HG02870 (cell line): Measurements from ENCODE around the gene CAPS.

Experiments used
- ATAC-seq: cut with Tn5 transposase; IDR thresholded peaks from one replicate; pipeline ENCODE4 v1.9.1; 2021; ENCODE audit warnings: mild to moderate bottlenecking, moderate library complexity; ENCODE audit not compliant: unreplicated experiment

CAPS gene

DNA sequence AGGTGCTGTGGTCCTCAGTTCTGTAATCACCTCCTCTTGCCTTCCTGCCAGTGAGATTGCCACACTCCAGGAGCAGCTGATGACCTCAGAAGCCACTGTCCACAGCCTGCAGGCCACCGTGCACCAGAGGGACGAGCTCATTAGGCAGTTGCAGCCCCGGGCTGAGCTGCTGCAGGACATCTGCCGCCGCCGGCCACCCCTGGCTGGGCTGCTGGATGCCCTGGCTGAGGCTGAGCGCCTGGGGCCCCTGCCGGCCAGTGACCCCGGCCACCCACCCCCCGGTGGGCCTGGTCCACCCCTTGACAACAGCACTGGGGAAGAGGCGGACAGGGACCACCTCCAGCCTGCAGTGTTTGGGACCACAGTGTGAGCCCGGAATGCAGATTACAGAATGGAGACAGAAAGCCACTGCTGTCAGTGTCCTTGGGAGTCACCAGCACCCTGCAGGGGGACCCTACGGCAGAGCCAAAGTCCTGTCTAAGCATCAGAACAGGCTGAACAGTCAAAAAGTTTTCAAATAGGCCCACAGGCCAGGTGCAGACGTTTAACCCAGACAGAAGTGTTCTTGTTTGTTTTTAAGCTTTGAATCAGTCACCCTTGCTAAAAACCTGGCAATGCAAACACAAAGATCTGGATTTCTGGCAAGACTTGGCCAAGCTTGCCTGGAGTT, 5.1 kb upstream of the CAPS start:
- ATAC-seq = no peak

DNA sequence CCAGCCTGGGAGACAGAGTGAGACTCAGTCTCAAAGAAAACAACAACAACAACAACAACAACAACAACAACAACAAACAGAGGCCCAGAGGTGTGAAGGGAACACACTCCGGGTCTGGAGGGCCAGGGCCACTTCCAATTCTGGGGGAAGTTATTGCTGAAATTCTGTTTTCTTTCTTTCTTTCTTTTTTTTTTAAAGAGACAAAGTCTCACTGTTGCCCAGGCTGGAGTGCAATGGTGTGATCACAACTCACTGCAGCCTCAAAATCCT, 3.5 kb upstream of the CAPS start:
- ATAC-seq = no peak

DNA sequence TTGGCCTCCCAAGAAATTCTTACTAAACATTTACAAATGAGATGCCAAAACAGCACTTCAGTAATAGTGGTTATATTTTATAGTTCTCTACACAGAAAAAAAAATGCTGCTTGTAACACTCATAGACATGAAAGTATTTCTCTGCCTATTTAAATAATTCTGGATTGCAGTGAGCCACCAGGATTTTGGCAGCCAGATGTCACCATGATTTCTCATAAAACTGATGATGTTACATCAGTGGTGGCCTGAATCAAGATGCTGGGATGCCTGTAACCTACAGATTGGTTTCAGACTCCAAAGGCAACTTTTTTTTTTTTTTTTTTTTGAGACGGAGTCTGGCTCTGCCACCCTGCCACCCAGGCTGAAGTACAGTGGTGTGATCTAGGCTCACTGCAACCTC, 2.7 kb upstream of the CAPS start:
- ATAC-seq = no peak

DNA sequence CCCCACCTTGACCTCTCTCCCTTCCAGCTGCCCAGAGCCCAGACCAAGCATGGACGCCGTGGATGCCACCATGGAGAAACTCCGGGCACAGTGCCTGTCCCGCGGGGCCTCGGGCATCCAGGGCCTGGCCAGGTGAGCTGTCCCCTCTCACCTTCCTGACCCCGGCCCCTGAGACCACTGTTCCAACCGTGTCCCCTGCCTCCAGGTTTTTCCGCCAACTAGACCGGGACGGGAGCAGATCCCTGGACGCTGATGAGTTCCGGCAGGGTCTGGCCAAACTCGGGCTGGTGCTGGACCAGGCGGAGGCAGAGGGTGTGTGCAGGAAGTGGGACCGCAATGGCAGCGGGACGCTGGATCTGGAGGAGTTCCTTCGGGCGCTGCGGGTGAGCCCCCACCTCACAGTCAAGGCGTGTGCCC, 312 bp downstream of the CAPS start:
- ATAC-seq = no peak

DNA sequence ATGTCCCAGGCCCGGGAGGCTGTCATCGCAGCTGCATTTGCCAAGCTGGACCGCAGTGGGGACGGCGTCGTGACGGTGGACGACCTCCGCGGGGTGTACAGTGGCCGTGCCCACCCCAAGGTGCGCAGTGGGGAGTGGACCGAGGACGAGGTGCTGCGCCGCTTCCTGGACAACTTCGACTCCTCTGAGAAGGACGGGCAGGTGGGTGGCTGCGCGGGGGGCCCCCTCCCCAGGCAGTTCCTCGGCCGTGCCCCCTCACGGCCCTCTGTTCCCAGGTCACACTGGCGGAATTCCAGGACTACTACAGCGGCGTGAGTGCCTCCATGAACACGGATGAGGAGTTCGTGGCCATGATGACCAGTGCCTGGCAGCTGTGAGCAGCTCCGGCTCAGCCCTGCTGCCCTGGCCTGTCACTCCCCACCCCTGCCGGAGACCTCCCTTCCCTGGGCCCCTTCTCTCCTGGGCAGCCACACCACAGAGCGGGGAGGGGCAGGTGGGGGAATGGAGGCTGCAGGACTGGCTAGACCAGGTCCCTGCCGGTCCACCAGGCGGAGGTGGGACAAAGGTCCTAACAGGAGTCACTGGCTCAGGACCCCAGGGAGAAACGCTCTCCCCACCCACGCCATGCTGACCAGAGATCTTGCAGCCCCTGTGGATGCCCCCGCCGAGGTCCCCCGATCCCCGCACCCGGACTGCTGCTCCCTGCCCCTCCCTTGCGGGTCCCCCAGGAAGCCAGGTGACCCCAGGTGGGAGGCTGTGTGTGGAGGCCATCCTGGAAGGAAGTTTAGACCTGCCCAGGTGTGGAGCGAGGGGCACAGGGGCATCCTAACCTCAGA, 1.1 kb downstream of the CAPS start:
- ATAC-seq = no peak

GRCh38 chr19:5915782-5916165, 1.7 kb downstream of the CAPS start:
- ATAC-seq = no peak

DNA sequence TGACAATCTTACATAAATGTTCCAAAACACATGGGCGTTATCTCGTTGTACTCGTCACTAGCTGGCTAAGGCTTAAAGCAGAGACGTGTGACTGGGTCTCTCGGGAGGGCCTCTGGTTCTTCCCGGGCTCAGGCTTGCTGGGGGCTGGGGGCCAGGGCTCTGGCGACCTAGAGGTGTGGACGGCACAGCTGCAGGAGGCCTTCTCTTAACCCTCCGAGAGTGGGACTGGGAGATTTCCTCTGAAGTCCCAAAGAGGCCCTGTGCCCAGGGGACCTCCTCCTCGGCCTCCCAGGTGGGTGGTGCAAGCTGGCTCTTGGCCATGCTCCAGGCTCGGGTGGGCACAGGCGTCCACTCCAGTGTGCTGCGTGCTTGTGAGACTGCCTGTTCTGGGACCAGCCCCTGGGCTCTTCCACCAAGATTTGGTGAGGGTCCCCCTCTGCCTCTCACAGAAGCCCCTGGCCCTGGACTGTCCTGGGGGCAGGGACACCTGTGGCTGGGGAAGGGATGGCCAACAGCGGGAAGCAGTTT, 2.2 kb downstream of the CAPS start:
- no peak for ATAC-seq

DNA sequence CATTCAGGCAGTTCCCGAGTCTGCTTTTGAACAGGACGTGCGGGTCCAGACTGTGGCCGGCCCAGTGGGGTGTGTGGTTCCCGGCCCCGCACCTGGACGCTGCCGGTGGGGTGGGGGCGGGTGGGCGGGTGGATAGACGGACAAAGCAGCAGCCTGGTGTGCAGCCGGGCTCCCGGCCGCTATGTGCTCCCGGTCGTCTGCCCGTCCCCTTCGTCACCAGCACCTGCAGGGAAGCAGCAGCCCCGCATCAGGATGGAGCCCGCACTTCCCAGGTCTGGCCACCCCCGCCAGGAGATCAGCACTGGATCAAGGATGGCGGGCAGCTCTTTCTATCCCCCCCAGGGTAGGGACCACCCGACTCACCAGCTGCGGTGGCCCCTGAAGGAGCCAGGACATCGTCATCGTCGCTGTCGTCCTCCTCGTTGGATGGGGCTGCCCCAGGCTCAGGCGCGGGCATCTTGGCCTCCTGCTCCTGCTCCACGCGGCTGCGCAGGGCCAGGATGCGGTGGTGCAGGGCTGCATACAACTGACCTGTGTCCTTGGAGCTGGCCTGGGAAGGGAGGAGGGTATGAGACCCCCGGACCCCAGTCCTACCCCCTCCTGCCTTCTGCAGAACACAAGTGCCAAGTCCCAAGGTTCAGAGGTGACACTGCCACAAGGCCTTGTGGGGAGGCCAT, 3.5 kb downstream of the CAPS start:
- no peak for ATAC-seq

DNA sequence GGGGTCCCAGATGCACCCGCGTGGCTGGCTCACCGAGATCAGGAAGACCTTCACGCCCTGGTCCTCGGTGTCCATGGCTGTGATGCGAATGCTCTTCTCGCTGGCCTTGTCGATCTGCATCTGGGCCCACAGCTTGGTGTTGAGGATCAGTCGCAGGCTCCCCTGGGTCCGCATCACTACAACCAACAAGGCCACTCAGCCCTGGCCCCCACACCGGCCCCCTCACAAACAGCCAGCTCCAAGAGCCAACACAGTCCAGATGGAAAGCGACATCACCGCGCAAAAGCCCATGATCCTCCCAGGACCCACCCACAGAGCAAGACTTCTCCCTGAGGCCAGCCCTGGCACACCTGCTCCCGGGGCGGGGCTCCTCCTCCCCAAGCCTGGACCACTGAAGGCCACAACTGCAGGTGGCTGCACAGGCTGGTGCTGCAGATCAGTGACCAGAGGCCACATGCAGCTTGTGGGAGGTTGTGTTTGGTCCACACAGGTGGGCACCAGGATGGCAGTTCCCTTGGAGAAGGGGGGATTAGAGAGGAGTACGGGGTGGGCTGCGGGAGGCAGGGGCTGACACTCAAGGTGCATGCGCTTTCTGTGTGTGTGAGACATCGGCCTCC, 4.5 kb downstream of the CAPS start:
- ATAC-seq = no peak

DNA sequence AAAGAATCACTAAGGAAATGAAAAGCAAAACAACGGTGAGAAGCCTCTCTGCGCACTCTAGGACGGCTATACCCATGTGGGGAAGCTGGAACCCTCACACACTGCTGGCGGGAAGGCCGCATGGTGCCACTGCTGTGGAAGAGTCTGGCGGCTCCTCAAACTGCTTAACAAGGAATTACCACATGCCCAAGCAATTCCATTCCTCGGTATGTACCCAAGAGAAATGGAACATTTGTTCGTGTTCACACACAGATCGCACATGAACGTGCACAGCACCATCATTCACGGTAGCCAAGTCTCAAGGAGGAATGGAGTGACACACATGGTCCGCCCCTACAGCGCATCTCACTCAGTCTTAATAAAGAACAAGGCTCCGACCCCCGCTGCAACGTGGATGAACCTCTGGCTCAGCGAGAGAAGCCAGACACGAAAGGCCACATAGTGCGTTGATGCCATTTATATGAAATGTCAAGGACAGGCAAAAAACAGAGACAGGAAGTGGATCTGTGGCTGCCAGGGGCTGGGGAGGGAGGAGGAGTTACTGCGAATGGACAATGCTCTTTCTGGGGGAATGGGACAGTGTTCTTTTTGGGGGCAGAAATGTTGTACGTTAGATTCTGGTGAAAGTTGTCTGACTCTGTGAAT, 7.6 kb downstream of the CAPS start:
- ATAC-seq = no peak

DNA sequence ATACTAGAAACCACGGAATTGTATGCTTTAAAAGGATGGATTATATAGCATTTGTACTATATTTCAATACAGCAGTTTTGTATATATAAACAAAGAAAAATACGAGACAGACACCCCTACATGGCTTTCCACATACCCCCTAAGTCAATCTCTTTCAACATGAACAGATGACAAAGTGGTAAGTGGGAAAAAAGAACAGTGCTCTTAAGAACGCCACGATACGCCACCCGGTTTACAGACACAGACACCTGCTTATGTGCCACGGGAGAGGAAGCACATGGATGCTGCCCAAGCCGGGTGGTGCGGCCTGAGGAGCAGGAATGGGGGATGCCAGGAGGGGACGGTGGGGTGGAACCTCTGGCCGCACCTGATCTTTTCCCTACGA, 8.1 kb downstream of the CAPS start:
- ATAC-seq = no peak

GRCh38 chr19:5923356-5923755, 9.3 kb downstream of the CAPS start:
- no peak for ATAC-seq

DNA sequence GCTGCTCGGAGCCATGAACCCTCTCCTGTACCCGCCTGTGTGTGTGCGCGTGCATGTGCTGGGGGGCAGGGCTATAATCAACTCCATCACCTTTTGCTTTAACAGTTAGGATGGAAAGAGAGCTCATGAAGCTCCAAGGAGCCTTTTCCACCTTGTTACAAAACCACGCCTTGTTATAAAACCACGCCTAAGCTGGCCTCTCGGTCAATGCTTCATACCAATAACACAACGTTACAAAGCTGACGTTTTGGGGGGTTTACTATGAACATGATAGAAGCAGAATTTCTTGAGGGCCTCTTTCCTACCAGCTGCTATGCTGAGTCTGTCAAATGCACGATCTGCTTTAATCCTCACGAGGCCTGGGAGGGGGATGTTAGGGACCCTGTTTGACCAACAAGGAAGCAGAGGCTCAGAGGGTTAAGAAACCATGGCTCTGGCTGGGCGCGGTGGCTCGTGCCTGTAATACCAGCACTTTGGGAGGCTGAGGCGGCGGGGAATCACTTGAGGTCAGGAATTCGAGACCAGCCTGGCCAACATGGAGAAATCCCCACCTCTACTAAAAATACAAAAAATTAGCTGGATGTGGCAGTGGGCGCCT, 11.9 kb downstream of the CAPS start:
- ATAC-seq = no peak

GRCh38 chr19:5926641-5927440, 12.8 kb downstream of the CAPS start:
- ATAC-seq = no peak

- no peak for ATAC-seq
Observed at GRCh38 chr19:5927441-5927821, 13.4 kb downstream of the CAPS start.

DNA sequence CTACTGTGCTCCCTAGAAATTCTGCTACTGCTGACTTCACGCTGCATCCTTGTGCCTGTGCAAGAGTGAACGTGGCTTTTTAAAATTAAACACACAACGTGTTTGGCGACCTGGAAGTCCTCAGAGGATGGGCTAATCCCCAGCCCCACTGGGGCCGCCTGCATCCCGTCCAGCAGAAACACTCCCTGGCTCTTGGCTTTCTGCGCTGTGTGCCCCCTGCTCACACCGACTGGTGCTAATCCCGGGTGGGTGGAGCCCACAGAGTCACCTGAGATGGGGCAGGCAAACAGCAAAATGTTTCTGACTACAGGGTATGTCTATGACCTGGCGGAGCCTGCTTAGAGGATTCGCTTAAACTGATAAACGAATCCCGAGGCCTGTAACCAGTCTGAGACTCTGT, 15.1 kb downstream of the CAPS start:
- ATAC-seq = no peak

GRCh38 chr19:5929625-5930024, 15.6 kb downstream of the CAPS start:
- no peak for ATAC-seq

DNA sequence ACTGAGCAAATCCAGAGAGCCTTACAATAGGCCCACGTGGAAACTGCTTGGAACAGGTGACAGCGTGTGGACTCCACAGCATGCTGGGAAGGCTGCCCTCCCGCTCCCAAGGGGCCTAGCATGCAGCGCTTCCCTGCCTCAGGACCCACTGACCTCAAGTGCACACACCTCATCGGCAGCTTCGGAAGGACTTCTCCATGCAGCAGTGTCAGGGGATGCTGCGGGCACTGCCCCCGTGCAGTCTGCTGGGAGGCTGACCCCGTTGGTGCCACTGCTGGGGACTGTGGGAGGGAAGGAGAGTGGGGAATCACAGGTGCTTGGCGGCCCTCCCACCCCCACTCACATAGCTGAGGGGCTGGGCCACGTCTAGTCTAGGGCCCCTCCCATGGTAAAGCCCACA, 17.2 kb downstream of the CAPS start:
- no peak for ATAC-seq

GRCh38 chr19:5932146-5932545, 18.1 kb downstream of the CAPS start:
- no peak for ATAC-seq
